Spleen (tissue), 7 donors: ENCODE data around the gene SUMO2.

Source experiments
- POLR2A ChIP-seq, 3 donors: fragments of 450-650 bp; IDR thresholded peaks; one replicate each; pipeline ENCODE4 v1.5.1; 2017; ENCODE audit warnings: antibody characterized with exemption in 3 of 3, mild to moderate bottlenecking in 1 of 3
- POLR2AphosphoS5 ChIP-seq, 3 donors: sonication (generic); formaldehyde crosslinking; IDR thresholded peaks; one replicate each; pipeline ENCODE4 v1.5.1; 2017; ENCODE audit warnings: antibody characterized with exemption in 3 of 3
- TF ChIP-seq, protein P1 (sequence below), 11 experiments: fragments of 200-600 bp in 7 of 11; fragments of 450-650 bp in 4 of 11; sonication (generic) in 4 of 11; IDR thresholded peaks in 8 of 11; conservative IDR thresholded peaks in 3 of 11; 1 replicate in 7 of 11; 2 replicates in 4 of 11; pipeline versions ENCODE4 v1.4.0 to v1.8.0; 2016 to 2021; ENCODE audit warnings: antibody characterized with exemption in 11 of 11, inconsistent platforms in 4 of 11, mild to moderate bottlenecking in 1 of 11
- donor health status: DM: no; HTN: no; CAD: no; lungs with moderate emphysema.
- donor health status: DM: no; HTN: no; CAD: no.
- donor health status: DM: no; HTN: no; CAD: no.

DNA sequence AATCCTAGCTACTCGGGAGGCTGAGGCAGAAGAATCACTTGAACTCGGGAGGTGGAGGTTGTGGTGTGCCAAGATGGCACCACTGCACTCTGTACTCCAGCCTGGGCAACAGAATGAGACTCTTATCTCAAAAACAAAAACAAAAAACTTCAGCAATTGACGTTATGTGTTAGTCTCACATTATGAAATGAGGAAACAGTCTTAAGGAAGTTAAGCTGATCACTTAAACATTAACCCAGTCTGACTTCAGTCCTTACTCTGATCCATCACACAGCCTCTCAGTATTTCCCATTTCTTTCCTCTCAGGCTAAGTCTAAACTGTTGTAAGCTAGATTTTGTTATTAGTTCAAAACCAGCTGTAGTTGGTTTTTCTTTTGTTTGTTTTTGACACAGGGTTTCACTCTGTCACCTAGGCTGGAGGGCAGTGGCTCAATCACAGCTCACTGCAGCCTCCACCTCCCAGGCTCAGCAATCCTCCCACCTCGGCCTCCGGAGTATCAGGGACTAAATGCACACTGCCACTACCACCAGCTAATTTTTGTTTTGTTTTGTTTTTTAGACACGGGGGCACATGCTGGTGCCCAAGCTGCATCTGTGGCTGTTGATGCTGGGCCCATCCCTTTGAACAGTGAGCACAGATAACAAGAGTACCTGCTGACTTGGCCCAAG, 34.7 kb downstream of the SUMO2 start:
- TF ChIP-seq, protein P1, sequence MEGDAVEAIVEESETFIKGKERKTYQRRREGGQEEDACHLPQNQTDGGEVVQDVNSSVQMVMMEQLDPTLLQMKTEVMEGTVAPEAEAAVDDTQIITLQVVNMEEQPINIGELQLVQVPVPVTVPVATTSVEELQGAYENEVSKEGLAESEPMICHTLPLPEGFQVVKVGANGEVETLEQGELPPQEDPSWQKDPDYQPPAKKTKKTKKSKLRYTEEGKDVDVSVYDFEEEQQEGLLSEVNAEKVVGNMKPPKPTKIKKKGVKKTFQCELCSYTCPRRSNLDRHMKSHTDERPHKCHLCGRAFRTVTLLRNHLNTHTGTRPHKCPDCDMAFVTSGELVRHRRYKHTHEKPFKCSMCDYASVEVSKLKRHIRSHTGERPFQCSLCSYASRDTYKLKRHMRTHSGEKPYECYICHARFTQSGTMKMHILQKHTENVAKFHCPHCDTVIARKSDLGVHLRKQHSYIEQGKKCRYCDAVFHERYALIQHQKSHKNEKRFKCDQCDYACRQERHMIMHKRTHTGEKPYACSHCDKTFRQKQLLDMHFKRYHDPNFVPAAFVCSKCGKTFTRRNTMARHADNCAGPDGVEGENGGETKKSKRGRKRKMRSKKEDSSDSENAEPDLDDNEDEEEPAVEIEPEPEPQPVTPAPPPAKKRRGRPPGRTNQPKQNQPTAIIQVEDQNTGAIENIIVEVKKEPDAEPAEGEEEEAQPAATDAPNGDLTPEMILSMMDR (IDR thresholded peaks at IDR 0.05 in 8 of 11, conservative IDR thresholded peaks at IDR 0.05 in 3 of 11): no peak
- TF ChIP-seq POLR2AphosphoS5 (IDR thresholded peaks at IDR 0.05) (peak in 1 of 3 donors; percentile 24), POLR2A (IDR thresholded peaks at IDR 0.05) (no peak)
